HG02642 (cell line): ENCODE results near the gene KMT2A.
"Not testable (repeated sequence)": the region's sequence is repeated elsewhere in the genome, so short reads cannot be mapped to it uniquely, and the experiment has no call there.

Experiments
- ATAC-seq: cut with Tn5 transposase; IDR thresholded peaks from one replicate; pipeline ENCODE4 v1.9.1; 2021; ENCODE audit warnings: mild to moderate bottlenecking; ENCODE audit not compliant: unreplicated experiment, poor library complexity

The KMT2A gene

DNA sequence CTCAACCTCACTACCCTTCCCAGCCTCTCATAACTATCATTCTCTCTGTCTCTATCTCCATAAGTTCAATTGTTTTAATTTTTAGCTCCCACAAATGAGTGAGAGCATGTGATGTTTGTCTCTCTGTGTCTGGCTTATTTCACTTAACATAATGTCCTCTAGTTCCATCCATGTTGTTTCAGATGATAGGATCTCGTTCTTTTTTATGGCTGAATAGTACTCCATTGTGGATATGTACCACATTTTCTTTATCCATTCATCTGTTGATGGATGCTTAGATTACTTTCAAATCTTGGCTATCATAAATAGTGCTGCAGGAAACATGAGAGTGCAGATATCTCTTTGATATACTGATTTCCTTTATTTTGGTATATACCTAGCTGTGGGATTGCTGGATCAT lies 44.9 kb downstream of the KMT2A start:
- not testable (repeated sequence) for ATAC-seq

DNA sequence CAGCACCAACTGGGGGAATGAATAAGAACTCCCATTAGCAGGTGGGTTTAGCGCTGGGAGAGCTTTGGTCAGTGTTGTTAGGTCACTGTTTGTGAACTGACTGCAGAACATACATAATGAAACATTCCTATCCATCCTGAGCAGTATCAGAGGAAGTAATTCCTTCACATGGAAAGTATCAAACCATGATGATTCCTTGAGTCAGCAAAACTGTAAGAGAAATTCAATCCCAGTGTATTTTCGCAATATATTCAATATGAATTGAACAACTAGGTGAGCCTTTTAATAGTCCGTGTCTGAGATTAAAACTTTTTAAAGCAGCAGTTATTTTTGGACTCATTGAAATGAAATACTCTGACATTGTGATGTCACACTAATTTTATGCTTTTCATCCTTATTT lies 48.1 kb downstream of the KMT2A start:
- ATAC-seq = no peak

DNA sequence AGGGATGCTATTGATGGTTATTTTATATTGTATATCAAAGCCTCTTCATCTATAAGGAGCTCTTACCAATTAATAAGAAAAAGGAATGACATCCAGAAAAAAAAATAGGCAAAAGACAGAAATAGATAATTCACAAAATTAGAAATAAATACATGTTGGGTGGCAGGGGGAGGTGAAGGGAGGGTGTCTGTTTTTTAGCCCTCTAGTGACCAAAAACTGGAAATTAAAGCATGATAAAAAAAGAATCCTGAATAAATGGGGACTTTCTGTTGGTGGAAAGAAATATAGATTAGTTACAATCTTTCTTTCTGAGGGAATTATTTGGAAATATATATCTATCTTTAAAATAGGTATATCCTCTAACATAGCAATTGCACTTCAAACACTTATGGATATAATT lies 49.0 kb downstream of the KMT2A start:
- no peak for ATAC-seq

DNA sequence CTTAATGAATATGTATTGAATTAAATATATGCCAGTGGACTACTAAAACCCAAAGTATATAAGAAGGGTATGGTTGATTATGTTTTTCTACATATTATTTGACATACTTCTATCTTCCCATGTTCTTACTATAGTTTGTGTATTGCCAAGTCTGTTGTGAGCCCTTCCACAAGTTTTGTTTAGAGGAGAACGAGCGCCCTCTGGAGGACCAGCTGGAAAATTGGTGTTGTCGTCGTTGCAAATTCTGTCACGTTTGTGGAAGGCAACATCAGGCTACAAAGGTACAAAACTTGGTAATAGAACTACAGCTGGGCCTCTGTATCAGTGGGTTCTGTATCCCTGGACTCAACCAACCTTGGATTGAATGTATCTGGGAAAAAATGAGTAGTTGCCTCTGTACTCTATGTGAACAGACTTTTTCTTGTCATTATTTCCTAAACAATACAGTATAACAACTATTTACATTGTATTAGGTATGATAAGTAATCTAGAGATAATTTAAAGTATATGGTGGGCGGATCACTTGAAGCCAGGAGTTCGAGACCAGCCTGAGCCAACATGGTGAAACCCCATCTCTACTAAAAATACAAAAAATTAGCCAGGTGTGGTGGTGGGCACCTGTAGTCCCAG lies 52.3 kb downstream of the KMT2A start:
- no peak for ATAC-seq

DNA sequence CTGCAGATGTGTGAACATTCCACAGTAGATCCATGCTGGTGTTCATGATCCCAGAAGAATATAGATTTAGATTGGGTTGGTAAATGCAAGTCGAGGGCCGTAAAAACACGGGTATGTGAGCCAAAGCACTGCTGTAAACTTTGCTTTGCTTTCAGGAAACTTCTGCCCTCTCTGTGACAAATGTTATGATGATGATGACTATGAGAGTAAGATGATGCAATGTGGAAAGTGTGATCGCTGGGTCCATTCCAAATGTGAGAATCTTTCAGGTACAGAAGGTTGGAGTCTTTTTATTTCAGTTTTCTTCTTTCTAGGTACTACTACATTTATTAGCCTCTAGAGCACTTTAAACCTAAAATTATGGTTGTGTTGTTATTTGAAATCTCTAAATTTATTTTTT lies 54.7 kb downstream of the KMT2A start:
- no peak for ATAC-seq

DNA sequence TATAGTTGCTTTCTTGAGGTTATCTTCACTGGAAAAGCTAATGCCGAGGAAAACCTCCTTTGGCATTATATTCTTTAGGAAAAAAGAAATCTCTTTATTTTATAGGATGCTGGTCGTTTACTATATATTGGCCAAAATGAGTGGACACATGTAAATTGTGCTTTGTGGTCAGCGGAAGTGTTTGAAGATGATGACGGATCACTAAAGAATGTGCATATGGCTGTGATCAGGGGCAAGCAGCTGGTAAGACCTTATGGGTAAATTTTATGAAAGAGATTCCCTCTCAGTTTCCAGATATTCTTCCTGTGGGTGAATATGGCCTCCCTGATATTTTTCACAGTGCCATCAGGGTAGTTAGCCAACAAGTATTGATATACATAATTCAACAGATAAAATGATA lies 61.5 kb downstream of the KMT2A start:
- no peak for ATAC-seq

DNA sequence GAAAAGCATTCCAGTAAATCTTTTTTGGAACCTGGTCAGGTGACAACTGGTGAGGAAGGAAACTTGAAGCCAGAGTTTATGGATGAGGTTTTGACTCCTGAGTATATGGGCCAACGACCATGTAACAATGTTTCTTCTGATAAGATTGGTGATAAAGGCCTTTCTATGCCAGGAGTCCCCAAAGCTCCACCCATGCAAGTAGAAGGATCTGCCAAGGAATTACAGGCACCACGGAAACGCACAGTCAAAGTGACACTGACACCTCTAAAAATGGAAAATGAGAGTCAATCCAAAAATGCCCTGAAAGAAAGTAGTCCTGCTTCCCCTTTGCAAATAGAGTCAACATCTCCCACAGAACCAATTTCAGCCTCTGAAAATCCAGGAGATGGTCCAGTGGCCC lies 66.9 kb downstream of the KMT2A start:
- no peak for ATAC-seq

DNA sequence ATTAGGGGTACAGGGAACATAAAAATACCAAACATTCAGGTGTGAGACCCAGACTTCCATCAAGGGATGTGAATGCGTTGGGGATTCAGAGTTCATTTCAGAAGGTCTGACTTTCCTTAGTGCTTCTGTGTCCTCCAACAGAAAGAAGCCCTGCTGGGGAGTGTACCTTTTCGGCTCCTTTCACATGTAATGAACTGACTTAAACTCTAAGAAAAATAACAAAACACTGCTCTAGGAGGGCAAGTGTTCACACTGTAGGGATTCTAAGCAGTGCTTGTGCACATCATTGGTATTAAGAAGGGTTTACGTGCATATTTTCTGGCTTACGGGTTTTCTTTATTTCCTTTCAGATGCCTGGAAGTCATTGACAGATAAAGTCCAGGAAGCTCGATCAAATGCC lies 75.3 kb downstream of the KMT2A start:
- ATAC-seq = no peak

DNA sequence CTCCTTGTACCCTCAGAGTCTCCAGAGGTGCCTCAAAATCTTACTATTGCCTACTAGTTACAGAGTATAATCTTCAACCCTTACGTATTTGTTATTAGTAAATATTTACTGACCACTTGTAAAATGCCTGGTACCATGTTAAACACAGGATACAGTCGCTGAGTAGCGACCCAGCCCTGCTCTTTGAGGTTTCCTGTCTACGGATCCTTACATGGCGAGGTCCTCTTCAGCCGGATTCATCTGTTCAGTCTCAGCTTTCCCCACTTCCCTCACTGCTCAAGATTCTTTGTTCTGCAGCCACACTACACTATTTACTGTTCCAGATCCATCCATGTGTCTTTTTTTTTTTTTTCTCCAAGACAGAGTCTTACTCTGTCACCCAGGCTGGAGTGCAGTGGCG lies 77.8 kb downstream of the KMT2A start:
- no peak for ATAC-seq

DNA sequence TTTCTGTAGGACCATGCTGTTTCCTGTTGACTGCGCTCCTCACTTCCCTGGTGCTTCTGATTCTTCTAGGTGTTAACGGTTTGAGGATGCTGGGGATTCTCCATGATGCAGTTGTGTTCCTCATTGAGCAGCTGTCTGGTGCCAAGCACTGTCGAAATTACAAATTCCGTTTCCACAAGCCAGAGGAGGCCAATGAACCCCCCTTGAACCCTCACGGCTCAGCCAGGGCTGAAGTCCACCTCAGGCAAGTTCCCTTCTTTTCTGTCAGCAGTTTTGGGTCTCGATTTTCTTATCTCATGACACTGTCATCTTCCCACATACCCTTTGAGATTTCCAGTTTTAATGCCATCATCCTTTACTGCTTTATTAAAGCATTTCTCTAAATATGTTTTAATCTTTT lies 83.3 kb downstream of the KMT2A start:
- no peak for ATAC-seq

DNA sequence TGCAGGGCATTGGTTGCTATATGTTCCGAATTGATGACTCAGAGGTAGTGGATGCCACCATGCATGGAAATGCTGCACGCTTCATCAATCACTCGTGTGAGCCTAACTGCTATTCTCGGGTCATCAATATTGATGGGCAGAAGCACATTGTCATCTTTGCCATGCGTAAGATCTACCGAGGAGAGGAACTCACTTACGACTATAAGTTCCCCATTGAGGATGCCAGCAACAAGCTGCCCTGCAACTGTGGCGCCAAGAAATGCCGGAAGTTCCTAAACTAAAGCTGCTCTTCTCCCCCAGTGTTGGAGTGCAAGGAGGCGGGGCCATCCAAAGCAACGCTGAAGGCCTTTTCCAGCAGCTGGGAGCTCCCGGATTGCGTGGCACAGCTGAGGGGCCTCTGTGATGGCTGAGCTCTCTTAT lies 85.6 kb downstream of the KMT2A start:
- peak; percentile 62 for ATAC-seq

DNA sequence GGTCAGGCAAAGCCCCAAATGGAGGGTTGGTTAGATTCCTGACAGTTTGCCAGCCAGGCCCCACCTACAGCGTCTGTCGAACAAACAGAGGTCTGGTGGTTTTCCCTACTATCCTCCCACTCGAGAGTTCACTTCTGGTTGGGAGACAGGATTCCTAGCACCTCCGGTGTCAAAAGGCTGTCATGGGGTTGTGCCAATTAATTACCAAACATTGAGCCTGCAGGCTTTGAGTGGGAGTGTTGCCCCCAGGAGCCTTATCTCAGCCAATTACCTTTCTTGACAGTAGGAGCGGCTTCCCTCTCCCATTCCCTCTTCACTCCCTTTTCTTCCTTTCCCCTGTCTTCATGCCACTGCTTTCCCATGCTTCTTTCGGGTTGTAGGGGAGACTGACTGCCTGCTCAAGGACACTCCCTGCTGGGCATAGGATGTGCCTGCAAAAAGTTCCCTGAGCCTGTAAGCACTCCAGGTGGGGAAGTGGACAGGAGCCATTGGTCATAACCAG lies 86.3 kb downstream of the KMT2A start:
- no peak for ATAC-seq

DNA sequence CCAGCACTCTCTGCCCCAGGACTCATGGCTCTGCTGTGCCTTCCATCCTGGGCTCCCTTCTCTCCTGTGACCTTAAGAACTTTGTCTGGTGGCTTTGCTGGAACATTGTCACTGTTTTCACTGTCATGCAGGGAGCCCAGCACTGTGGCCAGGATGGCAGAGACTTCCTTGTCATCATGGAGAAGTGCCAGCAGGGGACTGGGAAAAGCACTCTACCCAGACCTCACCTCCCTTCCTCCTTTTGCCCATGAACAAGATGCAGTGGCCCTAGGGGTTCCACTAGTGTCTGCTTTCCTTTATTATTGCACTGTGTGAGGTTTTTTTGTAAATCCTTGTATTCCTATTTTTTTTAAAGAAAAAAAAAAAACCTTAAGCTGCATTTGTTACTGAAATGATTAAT lies 88.1 kb downstream of the KMT2A start:
- ATAC-seq = no peak

DNA sequence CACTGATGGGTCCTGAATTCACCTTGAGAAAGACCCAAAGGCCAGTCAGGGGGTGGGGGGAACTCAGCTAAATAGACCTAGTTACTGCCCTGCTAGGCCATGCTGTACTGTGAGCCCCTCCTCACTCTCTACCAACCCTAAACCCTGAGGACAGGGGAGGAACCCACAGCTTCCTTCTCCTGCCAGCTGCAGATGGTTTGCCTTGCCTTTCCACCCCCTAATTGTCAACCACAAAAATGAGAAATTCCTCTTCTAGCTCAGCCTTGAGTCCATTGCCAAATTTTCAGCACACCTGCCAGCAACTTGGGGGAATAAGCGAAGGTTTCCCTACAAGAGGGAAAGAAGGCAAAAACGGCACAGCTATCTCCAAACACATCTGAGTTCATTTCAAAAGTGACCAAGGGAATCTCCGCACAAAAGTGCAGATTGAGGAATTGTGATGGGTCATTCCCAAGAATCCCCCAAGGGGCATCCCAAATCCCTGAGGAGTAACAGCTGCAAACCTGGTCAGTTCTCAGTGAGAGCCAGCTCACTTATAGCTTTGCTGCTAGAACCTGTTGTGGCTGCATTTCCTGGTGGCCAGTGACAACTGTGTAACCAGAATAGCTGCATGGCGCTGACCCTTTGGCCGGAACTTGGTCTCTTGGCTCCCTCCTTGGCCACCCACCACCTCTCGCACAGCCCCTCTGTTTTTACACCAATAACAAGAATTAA lies 88.6 kb downstream of the KMT2A start:
- no peak for ATAC-seq

DNA sequence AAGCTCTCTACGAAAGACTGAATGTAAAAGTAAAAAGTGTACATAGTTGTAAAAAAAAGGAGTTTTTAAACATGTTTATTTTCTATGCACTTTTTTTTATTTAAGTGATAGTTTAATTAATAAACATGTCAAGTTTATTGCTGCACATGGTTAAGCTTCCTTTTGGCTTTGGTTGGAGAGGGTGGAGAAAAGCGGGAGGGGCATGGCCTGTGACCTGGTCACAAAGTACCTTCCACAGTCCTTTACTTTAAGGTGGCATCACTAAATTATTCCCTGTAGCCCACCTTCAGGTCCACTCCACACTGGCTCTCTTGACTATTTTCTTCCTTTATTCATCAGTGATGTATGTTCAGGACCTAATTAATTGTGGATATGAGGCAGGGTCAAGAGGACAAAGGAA lies 90.4 kb downstream of the KMT2A start:
- no peak for ATAC-seq

DNA sequence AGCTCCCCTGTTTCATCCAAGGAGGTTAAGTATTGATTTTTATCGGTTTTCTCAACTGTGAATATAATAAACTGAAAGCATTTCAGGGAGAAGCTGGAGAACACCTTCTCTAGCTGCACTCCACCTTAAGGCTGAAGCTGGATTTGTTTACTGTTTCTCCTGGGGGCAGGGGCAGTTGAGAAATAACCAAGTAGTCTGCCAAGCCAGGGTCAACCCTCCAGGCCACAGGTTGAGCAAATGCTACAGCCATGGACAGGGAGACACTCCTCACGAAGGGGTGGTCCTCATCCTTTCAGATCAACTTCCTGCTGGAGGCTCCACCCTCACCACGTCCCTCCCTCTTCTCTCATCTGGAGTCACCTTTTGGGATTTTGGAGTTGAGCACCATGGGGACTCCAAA lies 90.8 kb downstream of the KMT2A start, which contains the start of gene TTC36:
TTC36 (plus strand) TSS at position 366 of the 400 bp plus-strand sequence; CDS start at position 387, 21 bp downstream.
- no peak for ATAC-seq

DNA sequence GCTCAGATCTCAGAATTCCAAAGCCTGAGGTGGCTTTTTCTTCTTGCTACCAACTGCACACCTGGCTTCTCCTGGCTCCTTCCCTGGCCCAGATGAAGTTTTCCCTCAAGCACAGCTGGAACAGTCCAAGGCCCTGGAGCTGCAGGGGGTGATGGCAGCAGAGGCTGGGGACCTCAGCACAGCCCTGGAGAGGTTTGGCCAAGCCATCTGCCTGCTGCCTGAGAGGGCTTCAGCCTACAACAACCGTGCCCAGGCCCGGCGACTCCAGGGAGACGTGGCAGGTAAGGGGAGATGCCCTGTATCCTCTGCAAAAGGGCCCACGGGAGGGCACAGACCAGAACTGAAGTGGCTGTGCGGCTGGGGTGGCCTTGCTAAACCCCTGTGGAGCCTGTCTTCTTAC lies 92.2 kb downstream of the KMT2A start:
- no peak for ATAC-seq

DNA sequence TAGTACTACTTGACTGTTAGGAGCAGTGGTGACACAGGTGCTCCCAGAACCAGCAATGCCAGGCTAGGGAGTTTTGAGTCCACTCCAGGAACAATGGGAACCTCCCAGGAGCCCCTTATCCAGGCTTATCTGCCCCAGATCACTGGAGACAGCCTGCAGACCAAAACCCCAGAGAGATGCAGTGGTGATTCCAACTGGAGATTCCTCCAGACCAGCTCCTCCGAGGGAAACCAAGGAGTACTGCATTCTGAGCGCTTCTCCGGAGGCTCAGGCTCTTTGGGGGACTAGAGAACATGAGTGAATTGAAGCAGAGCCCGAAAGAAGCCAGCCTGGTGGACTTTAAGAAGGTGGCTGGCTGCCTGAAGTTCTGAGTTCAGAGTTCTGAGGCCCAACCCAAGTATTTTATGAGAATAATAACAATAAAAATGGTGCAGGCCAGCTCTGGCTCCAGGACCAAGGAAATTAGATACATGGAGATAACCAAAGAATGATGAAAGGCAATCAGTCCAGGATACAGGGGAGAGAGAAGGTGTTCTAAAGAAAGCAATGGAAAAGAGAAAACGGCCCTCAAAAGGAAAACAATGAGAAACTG lies 93.4 kb downstream of the KMT2A start:
- no peak for ATAC-seq

DNA sequence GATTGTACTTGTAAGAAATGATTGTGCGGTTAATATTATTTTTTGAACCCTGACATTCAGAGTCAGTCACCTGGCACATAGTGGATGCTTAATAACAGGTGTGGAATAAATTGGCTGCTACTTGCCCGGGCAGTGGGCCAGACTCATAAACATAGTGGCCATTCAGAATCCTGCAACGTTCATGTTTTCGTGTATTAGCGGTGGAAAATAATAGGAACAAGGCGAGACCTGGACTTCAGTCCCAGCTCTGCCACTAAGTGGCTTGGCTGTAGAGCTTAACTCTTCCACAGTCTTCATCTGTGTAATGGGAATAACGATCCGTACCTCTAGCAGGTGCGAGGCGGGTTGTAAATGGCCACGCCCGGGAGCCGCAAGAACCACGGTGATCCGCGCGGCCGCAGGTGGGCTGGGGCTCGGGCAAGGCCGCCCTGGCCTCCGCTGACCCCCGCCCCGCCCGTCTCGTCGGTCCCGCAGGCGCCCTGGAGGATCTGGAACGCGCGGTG lies 93.9 kb downstream of the KMT2A start:
- ATAC-seq = no peak

DNA sequence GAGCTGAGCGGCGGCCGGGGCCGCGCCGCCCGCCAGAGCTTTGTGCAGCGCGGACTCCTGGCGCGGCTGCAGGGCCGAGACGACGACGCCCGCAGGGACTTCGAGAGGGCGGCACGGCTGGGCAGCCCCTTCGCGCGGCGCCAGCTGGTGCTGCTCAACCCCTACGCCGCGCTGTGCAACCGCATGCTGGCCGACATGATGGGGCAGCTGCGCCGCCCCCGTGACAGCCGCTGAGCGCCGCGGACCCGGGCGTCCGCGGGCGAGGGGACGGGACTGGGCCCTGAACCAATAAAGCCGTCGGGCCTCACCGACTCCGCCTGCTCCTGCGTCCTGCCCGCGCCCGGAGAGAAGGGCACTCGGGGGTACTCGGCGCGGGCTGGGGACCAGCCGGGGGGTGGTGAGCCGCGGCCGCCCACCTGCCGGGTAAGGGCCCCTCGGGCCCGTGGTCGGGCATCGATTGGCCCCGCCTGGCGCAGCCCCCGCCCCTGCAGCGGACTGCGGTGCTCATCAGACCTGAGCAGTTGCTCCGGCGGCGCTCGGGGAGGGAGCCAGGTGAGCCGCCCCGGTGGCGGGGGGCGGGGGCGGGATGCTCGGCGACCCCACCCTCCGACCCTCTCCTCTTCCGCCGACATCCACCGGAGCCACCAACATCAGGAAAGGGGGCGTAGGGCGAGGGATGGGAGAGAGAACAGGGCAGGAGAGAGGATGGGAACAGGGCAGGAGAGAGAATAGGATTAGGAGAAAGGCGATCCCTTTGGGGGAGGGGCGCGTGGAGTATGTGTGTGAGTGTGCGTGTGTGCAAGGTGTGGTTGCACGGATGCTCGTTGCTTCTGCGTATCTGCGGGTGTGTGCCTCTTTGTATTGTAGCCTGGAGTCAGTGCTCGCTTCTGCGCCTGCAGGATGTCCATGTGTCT lies 94.6 kb downstream of the KMT2A start, which contains the start of gene TMEM25:
TMEM25 (plus strand) TSS at position 510 of the 914 bp plus-strand sequence. CDS start 610 bp downstream, outside the sequence.
- ATAC-seq = peak; percentile 71
